IMR-90 (cell line): Measurements from ENCODE around the gene STPG4. TPM values are rescaled to one million over a fixed set of nuclear protein-coding genes. Genes with fewer than 3 reads are reported as not detected.

Experiments
- ATAC-seq: fragments of 200-7000 bp; cut with Tn5 transposase; 2 replicates; pipeline ENCODE4 v1.9.1; 2020; ENCODE audit warnings: low read depth, mild to moderate bottlenecking, moderate library complexity
- BruUV-seq: library from RNA; stranded (reverse); fragments of 400-500 nt; replicated peaks from 2 replicates; lab custom pipeline; 2021; lab: Mats Ljungman, UMichigan
- CTCF ChIA-PET: fragments of 300-600 bp; formaldehyde crosslinking; extraction: SDS; loops from one replicate; lab custom pipeline; 2021; ENCODE audit warnings: antibody characterized with exemption; lab: Yijun Ruan, JAX
- POLR2A ChIA-PET: fragments of 300-600 bp; sonication (Branson Sonifier 250); formaldehyde crosslinking; loops from one replicate; lab custom pipeline; 2022; ENCODE audit warnings: antibody characterized with exemption; ENCODE audit not compliant: unreplicated experiment; lab: Charles Lee
- DNase-seq: peaks from one replicate; pipeline ENCODE4 v3.0.0; 2013
- H2AFZ ChIP-seq: replicated peaks from 2 replicates; pipeline ENCODE3; 2013; ENCODE audit warnings: low read length, mild to moderate bottlenecking; ENCODE audit not compliant: poor library complexity
- H2AK5ac ChIP-seq: 2 replicates; pipeline ENCODE4 v1.6.1; 2013; ENCODE audit warnings: low read depth, low read length, inconsistent platforms
- H2AK9ac ChIP-seq: replicated peaks from 2 replicates; pipeline ENCODE3; 2013; ENCODE audit warnings: mild to moderate bottlenecking, low read depth, low read length, moderate library complexity; ENCODE audit not compliant: poor library complexity
- H2BK120ac ChIP-seq: 2 replicates; pipeline ENCODE4 v1.6.1; 2013; ENCODE audit warnings: low read depth, low read length, inconsistent platforms
- H2BK15ac ChIP-seq: 3 replicates; pipeline ENCODE4 v1.6.1; 2013; ENCODE audit warnings: low read depth, low read length, inconsistent platforms
- H2BK20ac ChIP-seq: 2 replicates; pipeline ENCODE4 v1.6.1; 2013; ENCODE audit warnings: low read depth, mild to moderate bottlenecking, inconsistent platforms, low read length, moderate library complexity
- H2BK5ac ChIP-seq: 2 replicates; pipeline ENCODE4 v1.6.1; 2013; ENCODE audit warnings: mild to moderate bottlenecking, low read depth, low read length, inconsistent platforms; ENCODE audit not compliant: poor library complexity, severe bottlenecking
- H3K14ac ChIP-seq: replicated peaks from 2 replicates; pipeline ENCODE4 v1.6.1; 2013; ENCODE audit warnings: low read depth, low read length, inconsistent platforms
- H3K18ac ChIP-seq: 2 replicates; pipeline ENCODE4 v1.6.1; 2013; ENCODE audit warnings: low read depth, low read length, control low read depth
- H3K23ac ChIP-seq: 2 replicates; pipeline ENCODE4 v1.6.1; 2013; ENCODE audit warnings: low read depth, low read length, inconsistent platforms
- H3K27ac ChIP-seq: 2 replicates; pipeline ENCODE4 v1.5.1; 2013; ENCODE audit warnings: mild to moderate bottlenecking, control low read depth, low read length; ENCODE audit not compliant: insufficient read depth
- H3K27me3 ChIP-seq: 2 replicates; pipeline ENCODE4 v1.6.1; 2013; ENCODE audit warnings: low read length; ENCODE audit not compliant: control insufficient read depth, insufficient read depth
- H3K36me3 ChIP-seq: 2 replicates; pipeline ENCODE4 v1.6.1; 2013; ENCODE audit warnings: low read length, mixed read lengths; ENCODE audit not compliant: control insufficient read depth, insufficient read depth
- H3K4ac ChIP-seq: 2 replicates; pipeline ENCODE4 v1.6.1; 2013; ENCODE audit warnings: low read depth, low read length, inconsistent platforms
- H3K4me1 ChIP-seq: 2 replicates; pipeline ENCODE4 v1.6.1; 2013; ENCODE audit warnings: low read length, mixed read lengths; ENCODE audit not compliant: control insufficient read depth, insufficient read depth
- H3K4me2 ChIP-seq: 2 replicates; pipeline ENCODE4 v1.6.1; 2013; ENCODE audit warnings: low read depth, mild to moderate bottlenecking, control low read depth, low read length, moderate library complexity
- H3K4me3 ChIP-seq: 2 replicates; pipeline ENCODE4 v1.5.1; 2013; ENCODE audit warnings: low read depth, mild to moderate bottlenecking, control low read depth, low read length, moderate library complexity; ENCODE audit not compliant: insufficient read depth
- H3K56ac ChIP-seq: 2 replicates; pipeline ENCODE4 v1.6.1; 2013; ENCODE audit warnings: low read length, inconsistent platforms; ENCODE audit not compliant: insufficient read depth; ENCODE audit errors: extremely low read depth
- H3K79me1 ChIP-seq, 2 experiments: 2 replicates each; pipeline ENCODE4 v1.6.1; 2013; ENCODE audit warnings: low read length in 2 of 2, inconsistent platforms in 1 of 2, low read depth in 1 of 2
- H3K9ac ChIP-seq: 2 replicates; pipeline ENCODE4 v1.6.1; 2013; ENCODE audit warnings: low read depth, low read length, control low read depth
- H3K9me1 ChIP-seq: 2 replicates; pipeline ENCODE4 v1.6.1; 2013; ENCODE audit warnings: low read length, inconsistent platforms; ENCODE audit not compliant: insufficient read depth
- H3K9me3 ChIP-seq: 2 replicates; pipeline ENCODE4 v1.6.1; 2013; ENCODE audit warnings: low read length; ENCODE audit not compliant: control insufficient read depth, insufficient read depth
- H4K20me1 ChIP-seq: 2 replicates; pipeline ENCODE4 v1.6.1; 2013; ENCODE audit warnings: low read length, inconsistent platforms; ENCODE audit not compliant: insufficient read depth
- H4K5ac ChIP-seq: 2 replicates; pipeline ENCODE4 v1.6.1; 2013; ENCODE audit warnings: mild to moderate bottlenecking, low read depth, low read length, control low read depth
- H4K8ac ChIP-seq, 2 experiments: 2 replicates each; pipeline ENCODE4 v1.6.1; 2013; ENCODE audit warnings: low read depth in 2 of 2, low read length in 2 of 2, control low read depth in 1 of 2, inconsistent platforms in 1 of 2
- H4K91ac ChIP-seq: 2 replicates; pipeline ENCODE4 v1.6.1; 2013; ENCODE audit warnings: low read depth, low read length, inconsistent platforms; ENCODE audit not compliant: insufficient read depth
- FOS ChIP-seq: fragments of 150-350 bp; IDR thresholded peaks from 2 replicates; pipeline ENCODE4 v1.6.1; 2016; ENCODE audit warnings: low read depth, low read length
- MAFK ChIP-seq: IDR thresholded peaks from 2 replicates; pipeline ENCODE4 v1.6.1; 2012; ENCODE audit warnings: low read depth, low read length, improper control_type of control experiment
- WGBS, 2 experiments: methylation state at CpG; one replicate each; pipeline versions ENCODE4 v1.1.5 to v1.1.7; 2013; ENCODE audit warnings: missing lambda C conversion rate in 2 of 2; ENCODE audit not compliant: insufficient read length in 1 of 2; ENCODE audit errors: extremely low coverage in 2 of 2; 5-methylcytosine and 5-hydroxymethylcytosine counted together
- dilution Hi-C: fragments of 300-500 bp; cut with HindIII; formaldehyde crosslinking; loops from one replicate; pipeline ENCODE4 v1.14.3; 2018; ENCODE audit warnings: low sequenced_read_pairs; ENCODE audit not compliant: unreplicated experiment
- in situ Hi-C: fragments of 300-500 bp; cut with MboI; formaldehyde crosslinking; loops from 3 replicates; pipeline ENCODE4 v1.14.3; 2019; ENCODE audit warnings: low sequenced_read_pairs, inconsistent platforms, mixed read lengths
- intact Hi-C: fragments of 100-400 bp; cut with micrococcal nuclease; formaldehyde crosslinking; loops from 2 replicates; pipeline ENCODE4 v1.10.0; 2022
- polyA plus RNA-seq, 3 experiments: library from polyadenylated mRNA; depleted of rRNA; stranded (reverse); fragments of >200 nt; gene quantifications; 2 replicates each; pipeline ENCODE4 v1.2.3, GENCODE V29; 2012; ENCODE audit warnings: low replicate concordance in 1 of 3
- total RNA-seq: library from RNA; depleted of rRNA; stranded (reverse); fragments of >200 nt; gene quantifications from 2 replicates; pipeline ENCODE4 v1.2.3, GENCODE V29; 2012

STPG4 gene
- total and polyA plus RNA-seq, 2 of the 4 experiments (the other 2 are of a cell fraction), result 0.12 to 0.18 TPM

DNA sequence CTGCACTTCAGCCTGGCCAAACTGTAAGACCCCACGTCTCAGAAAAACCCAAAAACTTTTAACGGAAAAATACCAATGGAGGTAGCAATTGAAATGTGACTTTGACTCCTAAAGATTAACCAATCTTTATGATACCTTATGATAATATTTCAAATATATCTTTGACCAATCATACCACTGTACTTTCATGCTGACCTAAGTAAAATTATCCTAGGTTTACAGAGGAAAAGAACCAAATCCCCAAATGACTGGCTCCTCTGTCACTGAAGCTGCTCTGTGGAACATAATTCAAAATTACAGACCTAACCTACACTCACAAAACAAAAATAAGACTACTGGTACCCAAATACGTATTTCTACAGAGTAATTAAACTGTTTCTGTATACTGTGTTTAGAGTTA lies 7.7 kb upstream of the STPG4 start:
- POLR2A ChIA-PET, result no interaction called here
- H4K20me1 ChIP-seq, result peaks cover 84% of the 10 kb centered on the region
- dilution Hi-C loops, result no loop called here

More for the DNA sequence above, 7.7 kb upstream of the STPG4 start:
- no peak overlapping the region for H3K9ac ChIP-seq
- H3K9me3 ChIP-seq, result no peaks in the 10 kb centered on the region
- H4K91ac ChIP-seq, result no peak overlapping the region
- H3K79me1 ChIP-seq, result peaks cover 8 to 42% of the 10 kb centered on the region in 2 experiments
- no peak overlapping the region for H3K4me3 ChIP-seq
- no peak overlapping the region for H2AK9ac ChIP-seq
- no peak overlapping the region for H2AK5ac ChIP-seq
- no peak for DNase-seq
- H3K14ac ChIP-seq, result no peak overlapping the region
- no peak overlapping the region for H2BK15ac ChIP-seq
- no peak overlapping the region for H3K4ac ChIP-seq
- no peak overlapping the region for H3K27ac ChIP-seq
- ATAC-seq, result no peak
- no peak overlapping the region for H3K56ac ChIP-seq
- intact Hi-C loops (no loop called here), in situ Hi-C loops (no loop called here)
- H3K9me1 ChIP-seq, result peaks cover 4% of the 10 kb centered on the region
- H3K36me3 ChIP-seq, result peaks cover 46% of the 10 kb centered on the region
- H4K8ac ChIP-seq, result no peak overlapping the region
- no peak overlapping the region for H2BK20ac ChIP-seq
- no peak overlapping the region for H2BK120ac ChIP-seq
- no CpG with 5 or more reads among the region's 3 CpGs for WGBS, 2 experiments
- no peak overlapping the region for H2AFZ ChIP-seq
- H3K27me3 ChIP-seq, result no peaks in the 10 kb centered on the region
- H2BK5ac ChIP-seq, result peak overlapping the region; percentile 2
- peaks cover 5% of the 10 kb centered on the region for H3K4me1 ChIP-seq
- no peak overlapping the region for H3K4me2 ChIP-seq
- no peak overlapping the region for H3K23ac ChIP-seq
- TF ChIP-seq FOS, result no peak
- TF ChIP-seq MAFK, result peak; percentile 43
- no TSS peak for BruUV-seq
- H3K18ac ChIP-seq, result no peak overlapping the region
- H4K5ac ChIP-seq, result no peak overlapping the region
- CTCF ChIA-PET, result interaction anchor here (0.6 to 0.8 kb wide), 2 partner anchors 109 to 219 kb away, joined by 3 to 4 read pairs; no protein-coding TSS in a partner anchor
